Measurements from ENCODE around the gene FOSL2. TPM values are rescaled to one million over a fixed set of nuclear protein-coding genes. Genes with fewer than 3 reads are reported as not detected.

Gene FOSL2
- total and polyA plus RNA-seq, 2 experiments from 2014 or later, result 0.60 to 4.3 TPM

- Histone ChIP-seq H3K4me2 (no peak overlapping the region), H3K4me1 (ENCODE audit: insufficient read depth) (no peaks in the 10 kb centered on the region), H3K36me3 (ENCODE audit: insufficient read depth) (no peaks in the 10 kb centered on the region), H3K27me3 (ENCODE audit: insufficient read depth) (no peaks in the 10 kb centered on the region), H3K9me2 (ENCODE audit: insufficient read depth) (no peaks in the 10 kb centered on the region), H3K27ac (ENCODE audit: low read depth) (no peak overlapping the region), H3K4me3 (no peak overlapping the region), H3F3A (replicated peaks; ENCODE audit: low read depth) (no peaks in the 10 kb centered on the region), H4K20me1 (replicated peaks; ENCODE audit: insufficient read depth) (no peaks in the 10 kb centered on the region), H2AFZ (no peak overlapping the region), H3K79me2 (replicated peaks; ENCODE audit: insufficient read depth) (no peaks in the 10 kb centered on the region)
- H3K4me1 Mint-ChIP-seq, result peaks cover under 1% of the 10 kb centered on the region; the same call in 2 of the 3 replicates
- no peak overlapping the region for H3K4me3 Mint-ChIP-seq
- H3K27me3 Mint-ChIP-seq (ENCODE audit: insufficient read depth, low read depth, poor library complexity), result peaks cover 2% of the 10 kb centered on the region
- H3K36me3 Mint-ChIP-seq (ENCODE audit: low read depth), result no peaks in the 10 kb centered on the region
- TF ChIP-seq NANOG (IDR thresholded peaks at IDR 0.05; ENCODE audit: borderline replicate concordance) (no peak), EZH2 (IDR thresholded peaks at IDR 0.05; ENCODE audit: low read depth, unreplicated experiment) (no peak), ETS1 (IDR thresholded peaks at IDR 0.05) (no peak), JUNB (IDR thresholded peaks at IDR 0.05; ENCODE audit: unreplicated experiment) (no peak), REST (IDR thresholded peaks at IDR 0.05; ENCODE audit: unreplicated experiment) (no peak)
- DNase-seq (ENCODE audit: low spot score) (no peak), ATAC-seq (no peak)
- no peak overlapping the region for H3K27ac Mint-ChIP-seq
- no peaks in the 10 kb centered on the region for H3K9me3 Mint-ChIP-seq
Measured at GRCh38 chr2:28357055-28357454, 35.6 kb upstream of the FOSL2 start.

- Histone ChIP-seq H4K20me1 (replicated peaks; ENCODE audit: insufficient read depth) (no peaks in the 10 kb centered on the region), H2AFZ (no peak overlapping the region), H3K79me2 (replicated peaks; ENCODE audit: insufficient read depth) (no peaks in the 10 kb centered on the region), H3K4me2 (no peak overlapping the region), H3K36me3 (ENCODE audit: insufficient read depth) (no peaks in the 10 kb centered on the region), H3K27me3 (ENCODE audit: insufficient read depth) (no peaks in the 10 kb centered on the region), H3K27ac (ENCODE audit: low read depth) (no peak overlapping the region), H3F3A (replicated peaks; ENCODE audit: low read depth) (no peaks in the 10 kb centered on the region), H3K4me1 (ENCODE audit: insufficient read depth) (no peaks in the 10 kb centered on the region), H3K4me3 (no peak overlapping the region), H3K9me2 (ENCODE audit: insufficient read depth) (no peaks in the 10 kb centered on the region)
- Mint-ChIP-seq H3K27me3 (ENCODE audit: insufficient read depth, low read depth, poor library complexity) (peaks cover 4% of the 10 kb centered on the region), H3K36me3 (ENCODE audit: low read depth) (no peaks in the 10 kb centered on the region), H3K9me3 (no peaks in the 10 kb centered on the region), H3K4me3 (no peak overlapping the region), H3K27ac (no peak overlapping the region), H3K4me1 (peaks cover 10% of the 10 kb centered on the region)
- no peak for DNase-seq (ENCODE audit: low spot score)
- ATAC-seq, result no peak; the same call in 2 of the 3 replicates
- TF ChIP-seq STAT1 (IDR thresholded peaks at IDR 0.05; ENCODE audit: unreplicated experiment), result no peak
- no peak for TF ChIP-seq CREB1 (CRISPR knock-in tag; IDR thresholded peaks at IDR 0.05; ENCODE audit: low read depth)
- TF ChIP-seq ZNF462 (CRISPR knock-in tag; IDR thresholded peaks at IDR 0.05), result no peak
- no peak for TF ChIP-seq ZNF114 (CRISPR knock-in tag; IDR thresholded peaks at IDR 0.05)
- TF ChIP-seq JUNB (IDR thresholded peaks at IDR 0.05; ENCODE audit: unreplicated experiment), result no peak
- TF ChIP-seq POLR2AphosphoS5 (IDR thresholded peaks at IDR 0.05; ENCODE audit: low read depth), result no peak
- TF ChIP-seq EZH2phosphoT487 (IDR thresholded peaks at IDR 0.05; ENCODE audit: unreplicated experiment), result no peak
- no peak for TF ChIP-seq NANOG (IDR thresholded peaks at IDR 0.05; ENCODE audit: borderline replicate concordance)
Measured at GRCh38 chr2:28357948-28358667, 34.5 kb upstream of the FOSL2 start.
